ENCODE results near the gene THTPA.

Gene THTPA

GRCh38 chr14:23551266-23552028 is 4.6 kb upstream of the THTPA start, which contains the start of gene ZFHX2:
TSS of gene ZFHX2 (minus strand) at chr14:23551765. CDS start at chr14:23535325, 16,440 bp downstream.
- DNase-seq = peak; percentile 66

GRCh38 chr14:23555533-23555881 is 564 bp upstream of the THTPA start:
- DNase-seq = no peak

DNA sequence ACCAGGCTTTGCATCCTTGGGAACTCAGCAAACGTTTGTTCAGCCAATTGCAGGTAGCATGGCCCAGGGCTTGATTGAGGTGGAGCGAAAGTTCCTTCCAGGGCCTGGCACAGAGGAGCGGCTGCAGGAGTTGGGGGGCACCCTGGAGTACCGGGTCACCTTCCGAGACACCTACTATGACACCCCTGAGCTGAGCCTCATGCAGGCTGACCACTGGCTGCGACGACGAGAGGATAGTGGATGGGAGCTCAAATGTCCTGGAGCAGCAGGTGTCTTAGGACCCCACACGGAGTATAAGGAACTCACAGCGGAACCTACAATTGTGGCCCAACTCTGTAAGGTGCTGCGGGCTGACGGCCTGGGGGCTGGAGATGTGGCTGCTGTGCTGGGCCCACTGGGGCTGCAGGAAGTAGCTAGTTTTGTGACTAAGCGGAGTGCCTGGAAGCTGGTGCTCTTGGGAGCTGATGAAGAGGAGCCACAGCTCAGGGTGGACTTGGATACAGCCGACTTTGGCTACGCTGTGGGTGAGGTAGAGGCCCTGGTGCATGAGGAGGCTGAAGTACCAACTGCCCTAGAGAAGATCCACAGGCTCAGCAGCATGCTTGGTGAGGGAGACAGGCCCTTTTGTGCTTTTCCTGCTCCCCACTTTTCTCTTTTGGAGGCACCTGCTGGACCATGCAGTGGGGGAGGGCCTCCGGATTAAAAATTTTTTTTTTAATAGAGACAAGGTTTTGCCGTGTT is 799 bp downstream of the THTPA start:
- no peak for DNase-seq

- no peak for DNase-seq
These were observed 1.4 kb downstream of the THTPA start for GRCh38 chr14:23557521-23557920.

GRCh38 chr14:23557946-23558345 is 1.9 kb downstream of the THTPA start:
- DNase-seq = no peak

GRCh38 chr14:23558346-23559009 is 2.4 kb downstream of the THTPA start:
- no peak for DNase-seq

- no peak for DNase-seq
These were observed 3.2 kb downstream of the THTPA start for GRCh38 chr14:23559010-23559925.

GRCh38 chr14:23559926-23560520 is 4.0 kb downstream of the THTPA start:
- no peak for DNase-seq

DNA sequence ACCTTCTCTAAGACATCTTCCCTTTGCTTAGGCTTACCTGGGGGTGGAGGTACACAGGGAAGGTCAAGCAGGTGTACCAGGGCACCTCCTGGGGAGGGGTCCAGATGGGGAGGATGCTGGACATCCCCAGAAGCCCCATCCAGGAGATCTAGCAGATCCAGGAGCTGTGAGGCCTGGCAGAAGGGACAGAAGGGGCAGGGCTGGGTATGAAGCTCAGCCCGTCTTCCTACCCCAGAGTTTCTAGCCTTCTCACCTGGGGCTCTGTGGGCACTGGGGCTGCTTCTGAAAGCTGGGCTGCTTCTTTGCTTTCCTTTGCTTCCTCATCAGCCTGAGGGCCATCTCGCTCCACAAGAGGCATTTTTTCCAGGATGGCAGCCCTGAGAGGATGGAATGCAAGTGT is 5.2 kb downstream of the THTPA start:
- DNase-seq = no peak

- DNase-seq = no peak
These were observed 6.1 kb downstream of the THTPA start for GRCh38 chr14:23561873-23562821.

GRCh38 chr14:23562822-23563472 is 6.9 kb downstream of the THTPA start:
- DNase-seq = no peak

DNA sequence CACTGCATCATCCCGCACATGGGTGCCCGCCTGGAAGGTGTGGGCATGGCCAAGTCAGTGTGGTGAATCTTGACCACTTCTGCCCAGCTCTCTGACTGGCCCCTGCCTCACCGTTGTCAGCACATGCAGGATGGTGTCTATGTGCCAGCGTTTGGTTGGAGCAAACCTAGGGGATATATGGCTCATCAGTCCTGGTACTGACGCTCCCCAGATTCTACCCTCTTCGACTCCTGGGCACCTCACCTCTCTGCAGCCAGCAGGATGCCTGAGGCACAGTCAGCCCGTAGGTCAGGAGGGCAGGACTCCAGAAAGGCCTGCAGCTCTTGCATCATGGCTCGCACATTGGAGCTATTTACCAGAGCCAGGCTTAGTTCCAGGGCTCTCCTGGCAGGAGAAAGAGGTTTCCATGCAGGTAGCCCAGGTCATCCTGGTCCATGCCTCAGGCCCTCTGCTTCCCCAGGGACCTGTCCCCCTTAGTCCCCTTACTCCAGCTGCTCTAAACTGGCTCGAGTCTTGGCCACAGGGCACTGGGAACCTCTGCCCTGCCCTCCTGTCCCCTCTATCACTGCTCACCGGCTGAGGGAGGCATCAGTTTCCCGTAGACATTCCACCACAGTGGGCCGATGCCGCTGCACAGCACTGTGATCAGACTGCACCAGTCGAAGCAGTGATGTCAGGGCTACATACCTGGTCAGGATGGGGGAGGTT is 7.6 kb downstream of the THTPA start:
- no peak for DNase-seq

DNA sequence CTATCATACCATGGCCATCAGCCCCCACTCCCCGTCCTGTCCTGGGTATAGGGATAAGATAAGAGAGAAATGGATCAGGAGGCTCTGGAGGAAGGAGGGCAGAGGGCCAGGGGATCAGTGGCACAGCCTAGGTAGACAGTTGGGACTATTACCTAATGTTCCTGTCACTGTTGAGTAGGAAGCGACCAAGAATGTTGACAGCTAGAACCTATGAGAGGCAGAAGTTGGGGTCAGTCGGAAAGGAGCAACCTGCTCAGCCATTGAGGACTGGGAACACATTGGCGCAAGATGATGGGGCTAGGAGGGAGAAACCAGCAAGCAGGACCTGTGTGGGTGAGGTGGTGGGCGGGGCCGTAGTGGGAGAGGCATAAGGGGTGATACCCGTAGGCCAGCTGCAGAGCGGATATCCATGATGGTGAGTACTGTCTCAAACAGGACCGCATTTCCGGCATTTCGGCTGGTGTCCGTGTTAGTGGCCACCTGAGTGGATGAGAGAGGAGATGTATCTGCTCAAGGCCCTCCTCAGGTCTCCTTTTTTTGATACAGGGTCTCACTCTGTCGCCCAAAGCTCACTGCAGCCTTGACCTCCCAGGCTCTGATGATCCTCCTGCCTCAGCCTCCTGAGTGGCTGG is 8.2 kb downstream of the THTPA start:
- no peak for DNase-seq

DNA sequence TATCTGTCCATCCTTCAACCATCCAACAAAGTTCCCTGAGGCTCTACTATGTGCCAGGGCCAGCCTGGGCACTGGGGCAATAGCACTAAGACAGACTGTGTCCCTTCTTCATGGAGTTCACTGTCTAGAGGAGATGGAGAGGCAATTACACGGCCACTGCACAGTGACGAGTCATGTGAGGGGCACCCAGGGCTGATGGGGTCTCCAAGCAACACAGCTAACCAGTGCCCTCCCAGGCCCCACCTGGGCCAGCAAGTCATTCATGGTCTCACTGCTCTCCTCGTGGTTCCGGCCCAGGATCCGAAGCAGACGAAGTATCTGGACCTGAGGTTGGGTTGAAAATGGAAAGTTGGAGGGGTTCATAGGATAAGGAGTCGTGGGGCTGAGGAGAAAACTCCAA is 8.8 kb downstream of the THTPA start:
- no peak for DNase-seq

DNA sequence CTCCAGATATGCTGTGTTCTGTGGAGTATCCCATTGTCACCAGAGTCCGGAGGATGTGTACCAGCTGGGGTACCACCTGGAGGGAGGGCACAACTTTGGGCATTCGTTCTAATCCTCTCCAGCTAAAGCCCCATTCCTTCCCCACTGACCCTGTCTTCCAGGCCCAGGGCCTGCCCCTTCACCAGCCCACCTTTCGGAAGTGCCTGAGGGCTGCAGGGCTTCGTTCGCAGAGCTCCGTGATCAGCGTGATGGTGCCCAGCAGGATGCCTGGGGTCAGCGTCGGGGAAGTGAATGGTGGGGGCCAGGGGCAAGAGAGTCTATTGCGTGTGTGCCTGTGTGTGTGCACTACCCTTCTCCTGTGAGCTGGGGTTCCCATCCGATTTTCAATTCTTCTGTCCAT is 9.6 kb downstream of the THTPA start:
- DNase-seq = no peak

DNA sequence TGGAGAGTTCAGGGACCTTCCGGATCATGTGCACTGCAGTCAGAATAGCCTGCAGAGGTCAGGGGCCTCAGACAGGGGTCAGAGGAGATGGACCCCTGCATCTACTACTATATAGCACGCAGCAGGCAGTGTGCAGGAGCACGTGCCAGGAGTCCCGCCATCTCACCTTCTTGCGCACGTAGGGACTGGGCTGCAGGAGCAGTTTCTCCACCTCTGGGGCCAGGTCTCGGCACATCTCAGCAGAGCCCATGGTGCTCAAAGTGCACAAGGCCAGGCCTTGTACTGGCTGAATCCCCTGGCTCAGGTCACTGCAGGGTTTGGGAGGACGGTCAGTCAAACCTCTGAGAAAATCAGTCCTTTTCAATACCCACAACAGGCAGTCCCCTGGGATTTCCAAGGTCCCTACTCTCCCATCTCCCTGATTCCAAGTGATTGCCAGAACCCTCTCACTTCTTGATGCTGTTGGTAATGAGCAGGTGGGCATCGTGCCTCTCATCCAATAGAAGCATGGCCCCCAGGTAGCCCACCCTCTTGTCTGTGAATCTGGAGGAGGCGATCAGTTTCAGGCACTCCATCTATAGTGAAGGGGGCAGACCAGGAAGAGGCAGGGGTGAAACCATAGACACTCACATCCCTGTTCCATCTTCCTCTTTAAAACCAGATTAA is 10.2 kb downstream of the THTPA start:
- DNase-seq = no peak

DNA sequence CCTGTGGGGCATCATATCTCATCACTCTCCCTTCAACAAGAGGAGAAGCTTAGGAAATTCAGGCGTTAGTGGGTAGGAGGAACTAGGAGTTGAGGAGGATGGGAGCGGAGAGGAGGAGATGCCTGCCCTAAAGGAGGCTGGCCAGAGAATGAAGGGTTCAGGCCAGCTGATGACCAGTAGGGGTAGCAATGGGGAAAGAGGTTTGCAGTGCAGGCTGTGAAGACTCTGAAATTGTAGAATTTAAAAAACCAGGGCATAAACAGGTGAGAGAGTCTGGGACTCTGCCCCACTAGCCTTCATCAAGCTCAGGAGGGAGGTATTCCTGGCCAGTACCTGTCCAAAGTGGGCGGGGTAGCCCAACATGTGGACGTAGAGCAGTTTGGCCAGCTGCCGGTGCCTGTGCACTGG is 10.7 kb downstream of the THTPA start:
- no peak for DNase-seq

DNA sequence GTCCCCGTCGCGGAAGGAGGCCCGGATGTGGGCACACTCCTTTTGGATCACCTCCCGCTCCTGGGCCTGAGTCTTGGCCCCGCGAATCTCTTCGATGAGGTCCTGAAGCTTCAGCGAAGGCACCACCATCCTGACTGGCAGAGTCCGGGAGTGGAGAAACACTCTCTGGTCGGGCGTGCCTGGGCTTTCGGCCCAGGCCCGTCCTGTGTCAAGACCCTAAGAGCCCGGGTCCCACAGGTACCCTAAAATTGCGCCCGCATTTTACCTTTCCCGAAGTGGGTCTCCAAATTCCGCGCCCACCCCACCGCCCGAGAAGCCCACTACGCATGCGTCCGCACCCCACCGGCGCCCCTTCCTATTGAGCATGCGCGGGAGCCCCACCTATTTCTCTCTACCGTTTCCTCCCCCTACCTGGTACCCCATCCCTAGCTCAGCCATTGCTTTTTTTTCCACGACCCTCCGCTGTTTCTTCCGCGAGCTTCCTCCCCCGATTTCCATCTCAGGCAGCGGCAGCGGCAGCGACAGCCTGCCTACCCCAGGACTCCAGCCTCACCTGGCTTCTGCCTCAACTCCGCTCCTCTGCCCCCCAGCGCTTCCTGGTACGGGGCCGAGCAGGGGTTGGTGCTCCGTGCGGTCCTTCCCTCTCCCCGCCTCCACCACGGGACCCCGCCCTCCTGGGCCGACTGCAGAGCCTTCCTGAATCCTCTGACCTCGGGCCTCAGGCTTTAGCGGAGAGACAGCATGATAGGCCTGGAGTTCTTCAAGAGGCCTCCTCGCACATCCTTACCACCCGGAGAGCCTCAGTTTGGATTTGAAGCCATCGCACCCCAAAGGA is 11.3 kb downstream of the THTPA start, which contains the start of gene AP1G2:
Gene AP1G2, minus strand, starts transcription at position 606 of the 835 bp plus-strand sequence. Its CDS starts 477 bp downstream, at position 129.
- DNase-seq = peak; percentile 29
